ENCODE measurements around the gene NEK3.
"Not testable (repeated sequence)": the region's sequence is repeated elsewhere in the genome, so short reads cannot be mapped to it uniquely, and the experiment has no call there.

NEK3 gene

GRCh38 chr13:52159159-52159982, at the start of gene NEK3:
TSS of gene NEK3 (minus strand) at chr13:52159597. CDS start at chr13:52156191, 3,406 bp downstream.
- DNase-seq: peak; percentile 39

- not testable (repeated sequence) for DNase-seq
These were observed 49.0 kb upstream of the NEK3 start for GRCh38 chr13:52208384-52208783.

GRCh38 chr13:52207896-52208295, 48.5 kb upstream of the NEK3 start:
- DNase-seq: not testable (repeated sequence)

- not testable (repeated sequence) for DNase-seq
These were observed 47.9 kb upstream of the NEK3 start for GRCh38 chr13:52207337-52207736.

GRCh38 chr13:52204546-52204945, 45.1 kb upstream of the NEK3 start:
- not testable (repeated sequence) for DNase-seq

GRCh38 chr13:52203864-52204263, 44.5 kb upstream of the NEK3 start:
- DNase-seq: not testable (repeated sequence)

- not testable (repeated sequence) for DNase-seq
These were observed 43.1 kb upstream of the NEK3 start for GRCh38 chr13:52202506-52202905.

GRCh38 chr13:52201439-52202193, 42.2 kb upstream of the NEK3 start:
- not testable (repeated sequence) for DNase-seq

GRCh38 chr13:52195401-52195837, 36.0 kb upstream of the NEK3 start:
- peak; percentile 52 for DNase-seq

- DNase-seq: peak; percentile 86
These were observed 34.9 kb upstream of the NEK3 start for GRCh38 chr13:52194184-52194868.

GRCh38 chr13:52193587-52194183, 34.3 kb upstream of the NEK3 start:
- DNase-seq: not testable (repeated sequence)

GRCh38 chr13:52187424-52188187, 28.2 kb upstream of the NEK3 start:
- not testable (repeated sequence) for DNase-seq

- DNase-seq: no peak
These were observed 27.6 kb upstream of the NEK3 start for GRCh38 chr13:52187029-52187423.

GRCh38 chr13:52181316-52181954, 22.0 kb upstream of the NEK3 start:
- DNase-seq: not testable (repeated sequence)

GRCh38 chr13:52179925-52180324, 20.5 kb upstream of the NEK3 start:
- no peak for DNase-seq

GRCh38 chr13:52177276-52177675, 17.9 kb upstream of the NEK3 start:
- DNase-seq: no peak

- DNase-seq: not testable (repeated sequence)
These were observed 14.6 kb upstream of the NEK3 start for GRCh38 chr13:52173970-52174369.

GRCh38 chr13:52173373-52173772, 14.0 kb upstream of the NEK3 start:
- DNase-seq: no peak

GRCh38 chr13:52171686-52172085, 12.3 kb upstream of the NEK3 start:
- not testable (repeated sequence) for DNase-seq

- DNase-seq: not testable (repeated sequence)
These were observed 11.5 kb upstream of the NEK3 start for GRCh38 chr13:52170828-52171391.

- no peak for DNase-seq
These were observed 10.4 kb upstream of the NEK3 start for GRCh38 chr13:52169839-52170238.

Measured in activated CD4-positive, alpha-beta T cell treated with anti-CD3 and anti-CD28 coated beads, Interleukin-2, amount 50 U/mL, for 1 hour (primary cell).